Activated CD8-positive, alpha-beta memory T cell treated with anti-CD3 and anti-CD28 coated beads, Interleukin-2, amount 50 U/mL, for 24 hours (primary cell): ENCODE data around the gene ACKR3.

Experiments
- DNase-seq: peaks from one replicate; pipeline ENCODE4 v3.0.0-alpha.2; 2020; ENCODE audit errors: extremely low read depth

Gene ACKR3

GRCh38 chr2:236549165-236549564, 20.5 kb upstream of the ACKR3 start:
- DNase-seq, result no peak

GRCh38 chr2:236550290-236550689, 19.3 kb upstream of the ACKR3 start:
- no peak for DNase-seq

DNA sequence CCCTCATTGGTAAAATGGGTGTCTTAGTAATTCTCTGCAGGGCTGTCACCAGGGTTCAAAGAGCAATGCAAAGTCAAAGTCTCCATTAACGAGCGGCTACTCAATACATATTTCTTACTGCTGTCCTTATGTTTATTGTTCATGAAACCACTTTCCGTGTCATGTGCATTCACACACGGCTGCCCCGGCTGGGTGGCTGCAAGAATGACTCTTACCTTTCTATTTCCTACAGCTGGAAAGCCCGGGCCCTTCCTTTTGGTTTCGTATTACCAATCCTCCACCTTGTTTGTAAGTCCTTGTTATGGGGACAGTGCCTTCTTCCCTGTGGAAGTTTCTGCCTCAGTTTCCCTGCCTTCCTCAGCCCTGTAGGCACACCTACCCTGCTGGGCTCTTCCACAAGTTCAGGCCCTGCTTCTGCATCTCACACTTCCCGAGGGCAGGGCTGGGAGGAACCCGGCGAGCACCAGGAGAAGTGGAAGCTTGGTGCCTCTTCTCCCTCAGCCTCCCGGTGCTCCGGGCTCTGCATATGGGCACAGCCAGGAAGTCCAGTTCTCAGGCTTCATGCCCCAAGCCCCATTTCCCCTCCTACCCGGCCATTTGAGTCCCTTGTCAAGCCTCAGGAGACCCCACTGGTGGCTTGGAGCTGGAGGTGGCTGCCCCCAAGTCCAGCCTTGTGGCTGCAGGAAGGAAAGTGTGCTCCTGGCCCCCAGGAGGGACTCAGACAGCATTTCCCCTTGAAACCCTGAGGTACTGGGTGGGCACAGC, 18.7 kb upstream of the ACKR3 start:
- DNase-seq, result no peak

- DNase-seq, result no peak
Observed at GRCh38 chr2:236551471-236552211, 18.0 kb upstream of the ACKR3 start.

GRCh38 chr2:236552212-236552542, 17.4 kb upstream of the ACKR3 start:
- no peak for DNase-seq

- DNase-seq, result no peak
Observed at GRCh38 chr2:236552581-236553363, 16.9 kb upstream of the ACKR3 start.

DNA sequence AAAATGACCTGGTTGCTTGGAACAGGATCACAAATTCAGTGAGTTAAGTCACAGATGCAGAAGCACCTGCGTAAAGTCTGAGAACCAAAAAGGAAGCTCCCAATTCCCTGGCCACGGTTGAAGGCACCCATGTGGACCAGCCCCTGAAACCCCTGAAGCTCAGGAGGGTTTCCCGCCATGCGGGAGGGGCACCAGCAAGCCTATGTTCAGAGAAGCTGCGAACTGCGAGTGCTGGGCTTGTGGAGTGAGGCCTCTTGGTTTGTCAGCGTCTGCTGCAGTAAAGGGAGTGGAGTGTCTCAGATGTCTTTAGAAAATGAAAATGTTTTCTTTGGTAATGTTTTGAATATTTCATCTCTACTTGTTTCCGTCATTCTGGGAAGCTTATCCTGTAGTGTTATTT, 16.1 kb upstream of the ACKR3 start:
- DNase-seq, result no peak

DNA sequence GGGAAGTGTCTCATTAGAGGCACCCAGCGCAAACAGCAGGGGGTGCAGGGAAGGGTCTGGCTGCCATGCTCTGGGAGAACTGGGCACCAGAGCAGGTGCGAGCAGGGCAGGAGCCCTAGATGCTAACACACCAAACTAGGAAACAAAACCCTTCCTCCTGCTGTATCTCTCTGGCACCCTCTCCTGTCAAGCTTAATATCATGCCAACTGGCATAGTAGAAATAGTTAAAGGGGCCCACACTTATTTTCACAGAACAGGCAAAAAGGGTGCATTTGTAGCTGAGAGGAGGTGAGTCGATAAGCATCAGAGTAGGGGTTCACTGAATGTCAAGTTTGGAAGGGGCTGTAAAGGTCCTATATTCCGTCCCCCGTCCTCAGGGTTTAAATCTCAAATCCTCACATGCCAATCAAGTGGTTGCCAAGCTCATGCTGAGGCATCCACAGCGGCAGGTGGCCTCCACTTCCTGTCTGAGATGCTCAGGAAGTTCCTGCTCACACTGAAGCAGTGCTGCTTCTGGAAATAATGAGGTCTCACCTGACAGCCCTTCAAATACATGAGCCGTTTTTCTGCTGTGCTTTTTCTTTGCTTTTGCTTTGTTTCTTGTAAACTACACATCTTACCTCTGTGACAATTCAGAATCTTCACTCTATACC, 14.9 kb upstream of the ACKR3 start:
- no peak for DNase-seq

DNA sequence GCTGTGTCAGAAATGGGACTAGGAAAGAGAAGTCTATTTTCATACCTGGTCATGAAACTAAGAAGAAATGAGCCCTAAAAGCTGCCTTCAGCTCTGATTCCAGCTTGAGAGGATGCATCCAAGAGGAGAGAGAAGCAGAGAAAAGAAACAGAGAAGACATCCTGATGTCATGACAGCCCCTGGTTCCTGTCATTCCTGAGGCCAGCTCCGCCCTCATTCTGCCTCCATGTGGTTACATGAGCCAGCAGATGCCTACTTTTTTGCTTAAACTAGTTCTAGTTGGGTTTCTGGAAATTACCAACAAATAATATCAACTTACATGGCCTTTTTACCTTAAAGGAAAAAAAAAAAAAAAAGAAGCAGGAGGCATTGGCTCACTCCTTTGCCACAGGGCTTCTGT, 14.1 kb upstream of the ACKR3 start:
- no peak for DNase-seq

- no peak for DNase-seq
Observed at GRCh38 chr2:236557306-236558030, 12.2 kb upstream of the ACKR3 start.

GRCh38 chr2:236558036-236558435, 11.6 kb upstream of the ACKR3 start:
- DNase-seq, result no peak

GRCh38 chr2:236558993-236559978, 10.3 kb upstream of the ACKR3 start:
- DNase-seq, result no peak

DNA sequence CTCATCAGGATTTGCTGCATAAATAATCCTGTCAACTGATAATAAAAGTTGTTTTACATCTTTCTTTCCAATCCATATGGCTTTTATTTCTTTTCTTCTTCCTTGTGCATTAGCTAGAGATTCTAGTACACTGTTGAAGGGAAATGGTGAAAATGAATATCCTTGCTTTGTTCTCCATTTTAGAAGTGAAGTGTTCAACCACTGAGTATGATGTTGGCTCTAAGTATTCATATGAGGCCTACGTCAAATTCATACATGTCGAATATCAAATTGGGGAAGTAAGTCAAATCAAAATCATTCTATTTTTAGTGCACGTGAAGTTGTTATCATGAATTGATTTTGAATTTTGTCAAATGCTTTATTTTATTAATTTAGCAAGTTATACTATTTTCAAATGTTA, 7.8 kb upstream of the ACKR3 start:
- no peak for DNase-seq

DNA sequence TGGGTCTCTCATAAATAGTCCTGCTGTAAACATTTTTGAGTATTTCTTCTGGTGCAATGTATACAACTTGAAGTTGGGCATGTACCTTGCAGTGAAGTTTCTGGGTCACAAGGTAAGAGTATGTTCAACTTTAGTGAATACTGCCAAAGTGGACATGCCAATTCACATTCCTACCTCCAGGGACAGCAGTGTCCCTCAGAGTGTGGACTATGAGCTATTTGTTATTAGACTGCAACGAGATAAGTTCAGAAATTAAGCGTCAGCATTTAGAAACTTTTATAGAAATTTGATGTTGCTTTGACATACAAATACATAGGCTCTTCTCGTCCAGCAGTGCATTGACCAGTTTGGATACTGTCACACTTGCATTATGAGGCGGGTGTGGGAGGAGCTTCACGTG, 7.2 kb upstream of the ACKR3 start:
- DNase-seq, result no peak

DNA sequence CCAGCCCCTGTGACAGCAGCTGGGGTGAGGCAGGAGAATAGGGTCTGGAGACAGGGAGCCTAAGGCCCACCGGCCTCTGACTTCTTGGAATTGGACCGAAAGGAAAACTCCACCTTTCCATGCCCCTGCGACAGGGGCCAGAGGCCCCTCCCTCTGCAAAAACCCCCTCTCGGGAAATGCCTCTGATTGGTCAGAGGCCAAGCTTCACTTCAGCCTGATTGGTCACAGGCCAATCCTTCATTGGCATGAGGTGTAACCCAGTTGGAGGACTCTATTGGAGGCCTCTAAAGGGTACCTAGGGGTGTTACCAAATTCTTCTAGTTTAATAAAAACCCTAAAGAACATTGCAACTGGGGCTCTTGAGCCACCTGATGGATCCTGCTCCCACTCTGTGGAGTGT, 5.7 kb upstream of the ACKR3 start:
- DNase-seq, result no peak

- no peak for DNase-seq
Observed at GRCh38 chr2:236565212-236565611, 4.4 kb upstream of the ACKR3 start.

DNA sequence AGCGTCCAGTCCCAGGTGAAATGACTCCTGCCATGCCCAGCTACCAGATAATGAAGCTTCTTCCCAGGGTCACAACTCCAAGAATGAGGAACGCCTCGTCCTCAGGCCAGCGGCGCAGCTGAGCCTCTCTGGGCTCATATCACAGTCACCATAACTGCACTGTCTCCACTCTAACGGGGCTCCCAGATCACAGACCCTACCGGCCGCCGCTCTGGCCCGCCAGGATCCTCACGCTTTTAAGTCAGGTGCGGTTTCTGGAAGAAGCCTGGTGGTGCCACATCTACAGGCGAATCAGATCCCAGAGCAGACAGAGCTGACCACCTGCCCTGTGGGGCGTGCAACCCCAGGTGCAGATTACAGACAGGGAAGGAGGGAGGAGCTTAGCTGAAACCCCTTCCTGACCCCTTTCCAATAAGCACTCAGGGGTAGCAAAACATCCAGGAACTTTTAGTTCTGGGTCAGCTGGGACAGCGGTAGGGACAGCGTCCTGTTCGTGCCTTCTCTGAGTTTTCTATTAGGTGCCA, 3.7 kb upstream of the ACKR3 start:
- no peak for DNase-seq

DNA sequence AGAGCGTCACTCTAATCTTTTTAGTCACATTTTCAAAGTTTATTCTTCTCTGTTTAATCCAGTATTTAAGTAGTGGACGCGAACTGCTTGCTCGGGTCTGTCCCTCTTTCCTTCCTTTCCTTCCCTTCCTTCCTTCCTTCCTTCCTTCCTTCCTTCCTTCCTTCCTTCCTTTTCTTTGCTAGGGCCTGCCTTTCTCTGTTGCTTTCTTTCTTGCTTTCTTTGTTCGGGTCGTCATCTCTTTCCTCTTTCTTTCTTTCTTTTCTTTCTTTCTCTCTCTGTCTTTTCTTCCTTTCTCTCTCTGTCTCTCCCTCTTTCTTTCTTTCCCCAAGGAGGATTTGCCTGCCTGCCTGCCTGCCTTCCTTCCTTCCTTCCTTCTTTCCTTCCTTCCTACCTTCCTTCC, 3.0 kb upstream of the ACKR3 start:
- no peak for DNase-seq

DNA sequence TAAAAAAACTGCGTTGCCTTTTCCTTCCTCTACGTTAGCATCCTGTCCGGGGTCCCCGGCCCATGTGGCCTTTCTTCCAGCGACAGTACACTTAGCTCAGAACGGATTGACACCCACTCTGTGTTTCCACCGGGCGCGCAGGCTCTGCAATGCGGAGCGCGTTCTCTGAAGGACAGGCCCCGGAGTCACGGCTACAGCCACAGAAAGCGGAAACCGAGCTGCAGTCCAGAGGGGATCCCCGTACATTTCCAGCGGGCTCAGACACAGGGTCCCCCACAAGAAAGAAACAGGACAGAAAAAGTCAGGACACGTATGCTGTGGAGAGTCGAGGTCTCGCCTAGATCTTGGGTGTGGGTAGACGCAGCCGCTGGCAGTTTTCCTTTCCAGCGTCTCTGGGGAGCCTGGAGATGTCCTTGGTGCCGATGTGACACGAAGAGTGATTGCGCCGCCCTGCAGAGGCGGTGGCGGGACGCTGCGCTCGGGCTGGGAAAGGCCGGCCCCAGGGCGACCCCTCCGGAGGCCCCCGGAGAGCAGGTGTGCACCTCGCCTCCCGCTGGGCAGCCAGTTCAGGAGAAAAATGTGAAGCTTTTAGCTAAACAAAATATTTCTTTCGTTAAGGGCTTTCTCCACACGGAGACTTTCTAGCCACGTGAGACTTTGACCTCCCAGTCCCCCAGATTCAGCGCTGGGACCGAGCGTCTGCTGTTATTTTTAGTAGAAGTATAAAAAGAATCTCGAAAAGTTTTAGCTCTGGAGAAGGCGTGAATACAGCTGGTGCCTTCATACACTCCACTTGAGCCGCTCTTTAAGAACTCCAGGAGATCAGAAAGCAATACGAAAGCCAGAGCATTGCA, 1.3 kb upstream of the ACKR3 start:
- no peak for DNase-seq
